Right atrium auricular region (tissue), 2 donors: Measurements from ENCODE around the gene LYRM7. TPM values are rescaled to one million over a fixed set of nuclear protein-coding genes. Genes with fewer than 3 reads are reported as not detected.

ENCODE experiments used
- DNase-seq: peaks from one replicate; pipeline ENCODE4 v3.0.0-alpha.2; 2019; ENCODE audit warnings: low spot score
- H3K27ac ChIP-seq, 2 donors: fragments of 200-600 bp; sonication (generic); 1 replicate in 1 of 2; 2 replicates in 1 of 2; pipeline ENCODE4 v1.5.1; 2016 to 2019
- H3K27me3 ChIP-seq, 2 donors: fragments of 200-600 bp; sonication (generic); one replicate each; pipeline versions ENCODE4 v1.5.1 to v1.6.0; 2017 to 2019
- H3K36me3 ChIP-seq: fragments of 200-600 bp; sonication (generic); one replicate; pipeline ENCODE4 v1.5.1; 2016
- H3K4me1 ChIP-seq, 2 donors: fragments of 200-600 bp; sonication (generic); one replicate each; pipeline versions ENCODE4 v1.5.1 to v1.6.0; 2017 to 2019
- H3K4me3 ChIP-seq, 2 donors: fragments of 200-600 bp; sonication (generic); 1 replicate in 1 of 2; 2 replicates in 1 of 2; pipeline ENCODE4 v1.5.1; 2017 to 2019; ENCODE audit warnings: mild to moderate bottlenecking in 1 of 2, moderate library complexity in 1 of 2
- H3K9me3 ChIP-seq, 2 donors: fragments of 200-600 bp; sonication (generic); one replicate each; pipeline ENCODE4 v1.5.1; 2019
- total RNA-seq, 2 donors: library from RNA; depleted of rRNA; stranded (reverse); fragments of >200 nt; gene quantifications; one replicate each; pipeline ENCODE4 v1.1.0, GENCODE V29; 2016
- TF ChIP-seq, protein P1 (sequence below), 2 donors: fragments of 200-600 bp; sonication (generic); IDR thresholded peaks; one replicate each; pipeline ENCODE4 v1.5.1; 2019; ENCODE audit warnings: antibody characterized with exemption in 2 of 2

Gene LYRM7
- total RNA-seq, 2 donors from 2014 or later = 7.5 to 30.7 TPM

GRCh38 chr5:131223751-131224386 is 53.1 kb downstream of the LYRM7 start:
- Histone ChIP-seq H3K27me3 (no peaks in the 10 kb centered on the region), H3K36me3 (no peaks in the 10 kb centered on the region), H3K4me1 (no peaks in the 10 kb centered on the region), H3K9me3 (no peaks in the 10 kb centered on the region), H3K27ac (no peak overlapping the region), H3K4me3 (no peak overlapping the region)
- DNase-seq = no peak
- TF ChIP-seq, protein P1, sequence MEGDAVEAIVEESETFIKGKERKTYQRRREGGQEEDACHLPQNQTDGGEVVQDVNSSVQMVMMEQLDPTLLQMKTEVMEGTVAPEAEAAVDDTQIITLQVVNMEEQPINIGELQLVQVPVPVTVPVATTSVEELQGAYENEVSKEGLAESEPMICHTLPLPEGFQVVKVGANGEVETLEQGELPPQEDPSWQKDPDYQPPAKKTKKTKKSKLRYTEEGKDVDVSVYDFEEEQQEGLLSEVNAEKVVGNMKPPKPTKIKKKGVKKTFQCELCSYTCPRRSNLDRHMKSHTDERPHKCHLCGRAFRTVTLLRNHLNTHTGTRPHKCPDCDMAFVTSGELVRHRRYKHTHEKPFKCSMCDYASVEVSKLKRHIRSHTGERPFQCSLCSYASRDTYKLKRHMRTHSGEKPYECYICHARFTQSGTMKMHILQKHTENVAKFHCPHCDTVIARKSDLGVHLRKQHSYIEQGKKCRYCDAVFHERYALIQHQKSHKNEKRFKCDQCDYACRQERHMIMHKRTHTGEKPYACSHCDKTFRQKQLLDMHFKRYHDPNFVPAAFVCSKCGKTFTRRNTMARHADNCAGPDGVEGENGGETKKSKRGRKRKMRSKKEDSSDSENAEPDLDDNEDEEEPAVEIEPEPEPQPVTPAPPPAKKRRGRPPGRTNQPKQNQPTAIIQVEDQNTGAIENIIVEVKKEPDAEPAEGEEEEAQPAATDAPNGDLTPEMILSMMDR (IDR thresholded peaks at IDR 0.05) = no peak

- Histone ChIP-seq H3K27me3 (no peaks in the 10 kb centered on the region), H3K4me3 (no peak overlapping the region), H3K27ac (no peak overlapping the region), H3K36me3 (no peaks in the 10 kb centered on the region), H3K9me3 (no peaks in the 10 kb centered on the region), H3K4me1 (no peaks in the 10 kb centered on the region)
- no peak for DNase-seq
- TF ChIP-seq, protein P1 (IDR thresholded peaks at IDR 0.05) = no peak
Observed at GRCh38 chr5:131224387-131225201, 53.9 kb downstream of the LYRM7 start.

GRCh38 chr5:131225282-131225974 is 54.7 kb downstream of the LYRM7 start:
- TF ChIP-seq, protein P1 (IDR thresholded peaks at IDR 0.05) = no peak
- H3K4me3 ChIP-seq = no peak overlapping the region
- no peaks in the 10 kb centered on the region for H3K4me1 ChIP-seq
- no peaks in the 10 kb centered on the region for H3K36me3 ChIP-seq
- H3K27ac ChIP-seq = no peak overlapping the region
- no peak for DNase-seq
- H3K27me3 ChIP-seq = no peaks in the 10 kb centered on the region
- H3K9me3 ChIP-seq = no peaks in the 10 kb centered on the region

DNA sequence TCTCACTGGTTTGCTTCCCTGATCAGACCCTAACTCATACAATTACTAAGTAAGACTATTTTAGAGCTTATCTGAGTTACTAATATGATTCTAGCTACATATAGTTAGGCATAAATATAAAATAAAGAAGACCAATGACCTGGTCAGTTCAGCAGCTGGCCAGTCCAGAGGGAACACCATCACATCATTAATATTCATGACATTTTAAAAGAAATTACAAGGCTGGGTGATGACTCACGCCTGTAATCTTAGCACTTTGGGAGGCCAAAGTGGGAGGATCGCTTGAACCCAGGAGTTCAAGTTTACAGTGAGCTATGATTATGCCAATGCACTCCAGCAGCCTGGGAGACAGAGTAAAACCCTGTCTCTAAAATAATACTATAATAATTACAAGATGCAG is 56.2 kb downstream of the LYRM7 start:
- TF ChIP-seq, protein P1 (IDR thresholded peaks at IDR 0.05) = no peak

GRCh38 chr5:131228646-131229045 is 57.9 kb downstream of the LYRM7 start:
- Histone ChIP-seq H3K27ac (no peak overlapping the region), H3K4me3 (no peak overlapping the region), H3K9me3 (no peaks in the 10 kb centered on the region), H3K36me3 (no peaks in the 10 kb centered on the region), H3K4me1 (no peaks in the 10 kb centered on the region), H3K27me3 (no peaks in the 10 kb centered on the region)
- TF ChIP-seq, protein P1 (IDR thresholded peaks at IDR 0.05) = no peak
- DNase-seq = no peak

More for the DNA sequence above, 56.2 kb downstream of the LYRM7 start:
- H3K27me3 ChIP-seq = no peaks in the 10 kb centered on the region
- H3K9me3 ChIP-seq = no peaks in the 10 kb centered on the region
- no peaks in the 10 kb centered on the region for H3K36me3 ChIP-seq
- DNase-seq = no peak
- H3K27ac ChIP-seq = no peak overlapping the region
- H3K4me3 ChIP-seq = no peak overlapping the region
- H3K4me1 ChIP-seq = no peaks in the 10 kb centered on the region
